H1 (cell line): ENCODE measurements around the gene CDC45. TPM values are rescaled to one million over a fixed set of nuclear protein-coding genes. Genes with fewer than 3 reads are reported as not detected.

Experiments
- CTCF ChIA-PET: fragments of 300-600 bp; sonication (Branson Sonifier 250); formaldehyde crosslinking; loops from one replicate; lab custom pipeline; 2021; ENCODE audit not compliant: partially characterized antibody; lab: Charles Lee
- POLR2A ChIA-PET: fragments of 300-600 bp; sonication (Branson Sonifier 250); formaldehyde crosslinking; loops from one replicate; lab custom pipeline; 2021; ENCODE audit warnings: inconsistent platforms; ENCODE audit not compliant: partially characterized antibody; lab: Charles Lee
- DNase-seq, 2 experiments: peaks; one replicate each; pipeline versions ENCODE4 v3.0.0 to v3.0.0-alpha.2; 2010 to 2022; ENCODE audit warnings: low spot score in 2 of 2, low read depth in 1 of 2, mixed read lengths in 1 of 2
- FAIRE-seq: peaks from 2 replicates; lab custom pipeline; 2011; peaks lifted over from hg19 to GRCh38; lab: Jason Lieb, UNC
- H2AFZ ChIP-seq: 2 replicates; pipeline ENCODE4 v1.8.1; 2012; ENCODE audit warnings: low read length, inconsistent platforms
- H2AK5ac ChIP-seq: 2 replicates; pipeline ENCODE4 v1.6.1; 2013; ENCODE audit warnings: low read depth, low read length
- H2BK120ac ChIP-seq: replicated peaks from 2 replicates; pipeline ENCODE3; 2013; ENCODE audit warnings: low read depth, low read length, inconsistent platforms
- H2BK12ac ChIP-seq: 2 replicates; pipeline ENCODE4 v1.6.1; 2013; ENCODE audit warnings: low read depth, low read length
- H2BK15ac ChIP-seq: 2 replicates; pipeline ENCODE4 v1.6.1; 2013; ENCODE audit warnings: low read length
- H2BK20ac ChIP-seq: 2 replicates; pipeline ENCODE4 v1.6.1; 2013; ENCODE audit warnings: low read length
- H2BK5ac ChIP-seq: 2 replicates; pipeline ENCODE4 v1.6.1; 2013; ENCODE audit warnings: low read depth, low read length
- H3K14ac ChIP-seq: 2 replicates; pipeline ENCODE4 v1.6.1; 2013; ENCODE audit warnings: inconsistent platforms; ENCODE audit not compliant: insufficient read length
- H3K18ac ChIP-seq: 2 replicates; pipeline ENCODE4 v1.6.1; 2013; ENCODE audit warnings: low read length; ENCODE audit errors: extremely low read depth
- H3K23ac ChIP-seq: 2 replicates; pipeline ENCODE4 v1.6.1; 2013; ENCODE audit warnings: inconsistent platforms; ENCODE audit not compliant: insufficient read length
- H3K23me2 ChIP-seq: 2 replicates; pipeline ENCODE4 v1.6.1; 2013; ENCODE audit warnings: low read depth, low read length
- H3K27ac ChIP-seq: 2 replicates; pipeline ENCODE4 v1.6.1; 2011; ENCODE audit warnings: low read depth, low read length, inconsistent platforms
- H3K27me3 ChIP-seq, 4 experiments: replicated peaks in 1 of 4; 1 replicate in 1 of 4; 2 replicates in 3 of 4; pipeline versions ENCODE4 v1.6.1 to v1.8.1; 2011 to 2013; ENCODE audit warnings: low read length in 3 of 4, mild to moderate bottlenecking in 3 of 4, inconsistent platforms in 2 of 4, mixed read lengths in 2 of 4, moderate library complexity in 1 of 4; ENCODE audit not compliant: control insufficient read depth in 3 of 4, insufficient read depth in 3 of 4; ENCODE audit errors: extremely low read depth in 1 of 4
- H3K36me3 ChIP-seq, 4 experiments: 2 replicates each; pipeline versions ENCODE4 v1.6.1 to v1.8.1; 2011 to 2013; ENCODE audit warnings: mild to moderate bottlenecking in 4 of 4, low read length in 3 of 4, moderate library complexity in 2 of 4, control low read depth in 1 of 4, inconsistent platforms in 1 of 4; ENCODE audit not compliant: insufficient read depth in 4 of 4, control insufficient read depth in 2 of 4
- H3K4ac ChIP-seq: replicated peaks from 2 replicates; pipeline ENCODE3; 2013; ENCODE audit warnings: low read length, low read depth, mixed read lengths, inconsistent platforms; ENCODE audit not compliant: insufficient read length
- H3K4me1 ChIP-seq, 4 experiments: replicated peaks in 1 of 4; 1 replicate in 1 of 4; 2 replicates in 3 of 4; pipeline versions ENCODE4 v1.6.1 to v1.8.1; 2011 to 2013; ENCODE audit warnings: low read length in 3 of 4, inconsistent platforms in 2 of 4, mixed read lengths in 1 of 4; ENCODE audit not compliant: insufficient read depth in 4 of 4, control insufficient read depth in 3 of 4
- H3K4me2 ChIP-seq, 2 experiments: 2 replicates each; pipeline versions ENCODE4 v1.6.1 to v1.8.1; 2011 to 2013; ENCODE audit warnings: low read depth in 2 of 2, low read length in 2 of 2, control low read depth in 1 of 2, inconsistent platforms in 1 of 2, mild to moderate bottlenecking in 1 of 2; ENCODE audit not compliant: insufficient read depth in 1 of 2
- H3K4me3 ChIP-seq, 4 experiments: fragments of 200-600, 300-600 bp in 1 of 4; sonication (generic), shearing (Covaris generic), sonication (Bioruptor Twin) in 1 of 4; 2 replicates each; pipeline versions ENCODE4 v1.5.1 to v1.8.1; 2011 to 2016; ENCODE audit warnings: low read length in 4 of 4, low read depth in 3 of 4, control low read depth in 2 of 4, inconsistent platforms in 2 of 4, mild to moderate bottlenecking in 2 of 4, mixed read lengths in 1 of 4, moderate library complexity in 1 of 4; ENCODE audit not compliant: insufficient read depth in 2 of 4; ENCODE audit errors: extremely low read depth in 1 of 4
- H3K56ac ChIP-seq: replicated peaks from 2 replicates; pipeline ENCODE3; 2013; ENCODE audit warnings: low read depth, mild to moderate bottlenecking, mixed read lengths, low read length, inconsistent platforms; ENCODE audit not compliant: insufficient read length
- H3K79me1 ChIP-seq: 2 replicates; pipeline ENCODE4 v1.6.1; 2013; ENCODE audit warnings: low read depth, low read length, control low read depth
- H3K79me2 ChIP-seq, 2 experiments: 2 replicates each; pipeline versions ENCODE4 v1.6.1 to v1.8.1; 2012 to 2013; ENCODE audit warnings: low read length in 2 of 2, mild to moderate bottlenecking in 2 of 2, inconsistent platforms in 1 of 2; ENCODE audit not compliant: insufficient read depth in 2 of 2, control insufficient read depth in 1 of 2
- H3K9ac ChIP-seq, 4 experiments: replicated peaks in 1 of 4; 1 replicate in 1 of 4; 2 replicates in 3 of 4; pipeline versions ENCODE4 v1.6.1 to v1.8.1; 2011 to 2013; ENCODE audit warnings: low read depth in 3 of 4, low read length in 3 of 4, control low read depth in 2 of 4, mild to moderate bottlenecking in 2 of 4, moderate library complexity in 2 of 4, inconsistent platforms in 1 of 4; ENCODE audit errors: extremely low read depth in 1 of 4
- H3K9me3 ChIP-seq, 2 experiments: 2 replicates each; pipeline versions ENCODE4 v1.6.1 to v1.8.1; 2012 to 2013; ENCODE audit warnings: mild to moderate bottlenecking in 2 of 2, moderate library complexity in 2 of 2, control low read depth in 1 of 2, inconsistent platforms in 1 of 2, low read depth in 1 of 2, low read length in 1 of 2, mixed read lengths in 1 of 2; ENCODE audit not compliant: insufficient read depth in 2 of 2
- H4K20me1 ChIP-seq, 2 experiments: replicated peaks in 1 of 2; 2 replicates each; pipeline versions ENCODE3 to v1.8.1; 2011 to 2013; ENCODE audit warnings: inconsistent platforms in 2 of 2, low read length in 2 of 2, mild to moderate bottlenecking in 1 of 2; ENCODE audit not compliant: insufficient read depth in 2 of 2, control insufficient read depth in 1 of 2
- H4K5ac ChIP-seq: 2 replicates; pipeline ENCODE4 v1.6.1; 2013; ENCODE audit warnings: low read length, low read depth, mixed read lengths, inconsistent platforms; ENCODE audit not compliant: insufficient read length
- H4K8ac ChIP-seq: 2 replicates; pipeline ENCODE4 v1.8.0; 2013; ENCODE audit warnings: mild to moderate bottlenecking, moderate library complexity, low read length, inconsistent platforms; ENCODE audit not compliant: insufficient read depth; ENCODE audit errors: extremely low read depth
- H4K91ac ChIP-seq: replicated peaks from 2 replicates; pipeline ENCODE3; 2013; ENCODE audit warnings: low read length, mixed read lengths, inconsistent platforms; ENCODE audit not compliant: insufficient read length
- CBX8 ChIP-seq: fragments of 300-800, 300-1000 bp; sonication (generic); IDR thresholded peaks from 2 replicates; pipeline ENCODE4 v1.7.1; 2016; ENCODE audit warnings: low read depth, low read length, borderline replicate concordance
- CEBPB ChIP-seq: IDR thresholded peaks from 2 replicates; pipeline ENCODE4 v1.6.1; 2012; ENCODE audit warnings: low read depth, low read length
- EP300 ChIP-seq, 2 experiments: IDR thresholded peaks; 1 replicate in 1 of 2; 2 replicates in 1 of 2; pipeline ENCODE4 v1.6.1; 2011 to 2012; ENCODE audit warnings: low read depth in 2 of 2, low read length in 2 of 2, mild to moderate bottlenecking in 2 of 2, borderline replicate concordance in 1 of 2, inconsistent platforms in 1 of 2, moderate library complexity in 1 of 2
- GABPA ChIP-seq: IDR thresholded peaks from 2 replicates; pipeline ENCODE4 v1.6.1; 2011; ENCODE audit warnings: mild to moderate bottlenecking, low read length, moderate library complexity, borderline replicate concordance; ENCODE audit not compliant: insufficient read depth
- KDM5A ChIP-seq: fragments of 200-600 bp; IDR thresholded peaks from 2 replicates; pipeline ENCODE4 v1.7.1; 2012; ENCODE audit warnings: mild to moderate bottlenecking, low read length, inconsistent platforms, mixed read lengths
- POLR2A ChIP-seq, 2 experiments: IDR thresholded peaks; 1 replicate in 1 of 2; 2 replicates in 1 of 2; pipeline ENCODE4 v1.6.1; 2011; ENCODE audit warnings: low read depth in 2 of 2, low read length in 2 of 2, mild to moderate bottlenecking in 2 of 2; ENCODE audit errors: control extremely low read depth in 1 of 2
- POLR2AphosphoS5 ChIP-seq: IDR thresholded peaks from 2 replicates; pipeline ENCODE4 v1.6.1; 2011; ENCODE audit warnings: low read depth, low read length
- POU5F1 ChIP-seq: IDR thresholded peaks from 2 replicates; pipeline ENCODE4 v1.6.1; 2011; ENCODE audit warnings: low read depth, mild to moderate bottlenecking, low read length, moderate library complexity
- RAD21 ChIP-seq, 2 experiments: IDR thresholded peaks in 1 of 2; conservative IDR thresholded peaks in 1 of 2; 2 replicates each; pipeline ENCODE4 v1.6.1; 2011; ENCODE audit warnings: low read depth in 2 of 2, low read length in 2 of 2, improper control_type of control experiment in 1 of 2, inconsistent platforms in 1 of 2, mild to moderate bottlenecking in 1 of 2, moderate library complexity in 1 of 2
- RNF2 ChIP-seq: fragments of 200-900, 300-1000 bp; sonication (generic); IDR thresholded peaks from 2 replicates; pipeline ENCODE4 v1.7.1; 2016; ENCODE audit warnings: borderline replicate concordance, low read depth, mild to moderate bottlenecking, antibody characterized with exemption, low read length; ENCODE audit not compliant: poor library complexity, severe bottlenecking; ENCODE audit errors: missing control alignments
- SP4 ChIP-seq: IDR thresholded peaks from 2 replicates; pipeline ENCODE4 v1.6.1; 2012; ENCODE audit warnings: low read length, inconsistent platforms
- TEAD4 ChIP-seq: IDR thresholded peaks from 2 replicates; pipeline ENCODE4 v1.6.1; 2012; ENCODE audit warnings: low read depth, low read length, inconsistent platforms, mixed read lengths
- USF2 ChIP-seq: IDR thresholded peaks from 2 replicates; pipeline ENCODE4 v1.6.1; 2011; ENCODE audit warnings: low read length, improper control_type of control experiment
- WGBS, 2 experiments: shearing (Covaris generic) in 1 of 2; methylation state at CpG; one replicate each; pipeline versions ENCODE4 v1.1.6 to v1.1.7; 2013 to 2015; ENCODE audit warnings: low lambda C conversion rate in 2 of 2, mixed read lengths in 2 of 2, inconsistent platforms in 1 of 2, low coverage in 1 of 2, missing lambda C conversion rate in 1 of 2; ENCODE audit not compliant: insufficient replicate concordance in 2 of 2, insufficient coverage in 1 of 2, insufficient read length in 1 of 2; ENCODE audit errors: extremely low coverage in 1 of 2, missing lambda C conversion rate in 1 of 2; 5-methylcytosine and 5-hydroxymethylcytosine counted together
- polyA plus RNA-seq, 7 experiments: library from polyadenylated mRNA; depleted of rRNA in 3 of 7; stranded (reverse) in 5 of 7; unstranded in 2 of 7; fragments of >200 nt in 5 of 7; fragments of 200-250 nt in 2 of 7; gene quantifications; 1 replicate in 5 of 7; 2 replicates in 1 of 7; 4 replicates in 1 of 7; pipeline versions ENCODE4 v1.2.1 to v1.2.3, GENCODE V29; 2011 to 2013; ENCODE audit warnings: missing spikeins in 2 of 7, mixed read lengths in 2 of 7
- total RNA-seq: library from RNA; stranded (reverse); fragmentation: NEBNext Ultra II Directional; extraction: Animal tissue kit (Norgen Biotek cat#: 25700); gene quantifications from 2 replicates; pipeline ENCODE4 v1.2.1, GENCODE V29; 2021

CDC45 gene
- total and polyA plus RNA-seq, 2 of the 8 experiments (the other 6 are each of a cell fraction or from before 2014, with no cell fraction given) = 31.9 to 37.7 TPM

- Histone ChIP-seq H3K56ac (no peak overlapping the region), H4K5ac (no peak overlapping the region), H4K91ac (no peak overlapping the region), H3K4ac (no peak overlapping the region), H3K23me2 (no peaks in the 10 kb centered on the region), H2BK15ac (no peak overlapping the region), H3K27me3 (peaks cover 0 to 6% (median 3%) of the 10 kb centered on the region in 4 experiments; a peak in 5 of 7 replicates), H3K36me3 (no peaks in the 10 kb centered on the region), H2AFZ (no peak overlapping the region), H4K20me1 (peaks cover 0 to 2% of the 10 kb centered on the region in 2 experiments), H3K4me3 (no peak overlapping the region), H3K27ac (no peak overlapping the region), H3K18ac (no peak overlapping the region), H3K9me3 (no peaks in the 10 kb centered on the region), H3K79me2 (no peaks in the 10 kb centered on the region), H3K4me2 (no peak overlapping the region), H3K9ac (no peak overlapping the region), H2BK20ac (no peak overlapping the region), H3K23ac (no peak overlapping the region), H3K79me1 (no peaks in the 10 kb centered on the region), H3K14ac (no peak overlapping the region), H2AK5ac (no peak overlapping the region), H2BK12ac (no peak overlapping the region), H2BK5ac (no peak overlapping the region), H2BK120ac (no peak overlapping the region), H4K8ac (no peak overlapping the region), H3K4me1 (no peaks in the 10 kb centered on the region)
- POLR2A ChIA-PET = interaction anchor here (0.7 to 1.6 kb wide), 2 partner anchors 24 to 26 kb away, joined by 3 to 5 read pairs; no protein-coding TSS in a partner anchor
- DNase-seq = no peak
- no peak for FAIRE-seq
- CTCF ChIA-PET = interaction anchor here (1.1 to 1.3 kb wide), 3 partner anchors 28 to 101 kb away, joined by 3 to 5 read pairs (median 4); no protein-coding TSS in a partner anchor
- WGBS, 2 experiments = 74% methylated on average over 3 of the region's 3 CpGs; no CpG with 5 or more reads in 1 of the 2 experiments
- no peak for TF ChIP-seq POLR2AphosphoS5
- TF ChIP-seq RNF2 = no peak
- no peak for TF ChIP-seq USF2
- TF ChIP-seq RAD21 (IDR thresholded peaks at IDR 0.05 in 1 of 2, conservative IDR thresholded peaks at IDR 0.05 in 1 of 2; ENCODE audit: low read depth in 2 of 2, low read length in 2 of 2) = no peak
- TF ChIP-seq EP300 (IDR thresholded peaks at IDR 0.05; ENCODE audit: borderline replicate concordance in 1 of 2, low read depth in 2 of 2, low read length in 2 of 2) = no peak
- no peak for TF ChIP-seq GABPA
- no peak for TF ChIP-seq CEBPB
- no peak for TF ChIP-seq TEAD4
- no peak for TF ChIP-seq KDM5A
- TF ChIP-seq CBX8 = no peak
- TF ChIP-seq POU5F1 = no peak
- TF ChIP-seq SP4 = no peak
- TF ChIP-seq POLR2A (IDR thresholded peaks at IDR 0.05; ENCODE audit: control extremely low read depth in 1 of 2, low read depth in 2 of 2, low read length in 2 of 2) = no peak
Observed at GRCh38 chr22:19530751-19531150, 51.0 kb downstream of the CDC45 start.
